H9 (cell line): ENCODE measurements around the gene XRRA1. TPM values are rescaled to one million over a fixed set of nuclear protein-coding genes. Genes with fewer than 3 reads are reported as not detected.

Experiments used
- DNase-seq: peaks from one replicate; pipeline ENCODE4 v3.0.0-alpha.2; 2017
- H2AFZ ChIP-seq: one replicate; pipeline ENCODE4 v1.6.1; 2013; ENCODE audit warnings: mild to moderate bottlenecking, low read length, control low read depth, moderate library complexity
- H2AK5ac ChIP-seq: 2 replicates; pipeline ENCODE4 v1.6.1; 2013; ENCODE audit warnings: low read length, control low read depth, mixed read lengths; ENCODE audit not compliant: insufficient read length
- H2BK120ac ChIP-seq: one replicate; pipeline ENCODE4 v1.6.1; 2013; ENCODE audit warnings: low read depth, mild to moderate bottlenecking, low read length, control low read depth, inconsistent platforms; ENCODE audit not compliant: poor library complexity, severe bottlenecking
- H2BK12ac ChIP-seq: 2 replicates; pipeline ENCODE4 v1.6.1; 2013; ENCODE audit warnings: low read length, control low read depth, mixed read lengths, low read depth; ENCODE audit not compliant: insufficient read length
- H2BK15ac ChIP-seq: 2 replicates; pipeline ENCODE4 v1.6.1; 2013; ENCODE audit warnings: low read depth, low read length, control low read depth
- H2BK20ac ChIP-seq: one replicate; pipeline ENCODE4 v1.6.1; 2013; ENCODE audit warnings: low read depth, mild to moderate bottlenecking, low read length, control low read depth, inconsistent platforms; ENCODE audit not compliant: poor library complexity, severe bottlenecking
- H2BK5ac ChIP-seq: 2 replicates; pipeline ENCODE4 v1.6.1; 2013; ENCODE audit warnings: low read length, control low read depth, mixed read lengths; ENCODE audit not compliant: insufficient read length
- H3K14ac ChIP-seq: 2 replicates; pipeline ENCODE4 v1.6.1; 2013; ENCODE audit warnings: low read length, control low read depth; ENCODE audit not compliant: insufficient read depth
- H3K18ac ChIP-seq: 2 replicates; pipeline ENCODE4 v1.6.1; 2013; ENCODE audit warnings: low read depth, mild to moderate bottlenecking, mixed read lengths, low read length, control low read depth; ENCODE audit not compliant: insufficient read length
- H3K23ac ChIP-seq: 2 replicates; pipeline ENCODE4 v1.6.1; 2013; ENCODE audit warnings: low read length, control low read depth, mixed read lengths, low read depth; ENCODE audit not compliant: insufficient read length
- H3K23me2 ChIP-seq: 2 replicates; pipeline ENCODE4 v1.6.1; 2013; ENCODE audit warnings: low read depth, mild to moderate bottlenecking, mixed read lengths, low read length, control low read depth; ENCODE audit not compliant: insufficient read length, poor library complexity, severe bottlenecking
- H3K27ac ChIP-seq: 2 replicates; pipeline ENCODE4 v1.5.1; 2013; ENCODE audit warnings: low read length, control low read depth, mixed read lengths, low read depth; ENCODE audit not compliant: insufficient read length
- H3K27me3 ChIP-seq: 2 replicates; pipeline ENCODE4 v1.6.1; 2013; ENCODE audit warnings: low read length, control low read depth, inconsistent platforms; ENCODE audit not compliant: insufficient read depth
- H3K4ac ChIP-seq: 2 replicates; pipeline ENCODE4 v1.6.1; 2013; ENCODE audit warnings: low read depth, mild to moderate bottlenecking, control low read depth, inconsistent platforms, low read length, moderate library complexity
- H3K4me1 ChIP-seq: 2 replicates; pipeline ENCODE4 v1.6.1; 2013; ENCODE audit warnings: low read length, control low read depth, inconsistent platforms; ENCODE audit not compliant: insufficient read depth
- H3K4me2 ChIP-seq: 2 replicates; pipeline ENCODE4 v1.6.1; 2013; ENCODE audit warnings: low read length, control low read depth, mixed read lengths; ENCODE audit not compliant: insufficient read length, insufficient read depth
- H3K56ac ChIP-seq: 2 replicates; pipeline ENCODE4 v1.6.1; 2013; ENCODE audit warnings: low read depth, mild to moderate bottlenecking, mixed read lengths, low read length, control low read depth; ENCODE audit not compliant: insufficient read length
- H3K79me1 ChIP-seq: 2 replicates; pipeline ENCODE4 v1.6.1; 2013; ENCODE audit warnings: low read depth, mild to moderate bottlenecking, moderate library complexity, low read length, control low read depth, inconsistent platforms; ENCODE audit not compliant: insufficient read depth, poor library complexity, severe bottlenecking
- H3K79me2 ChIP-seq: 2 replicates; pipeline ENCODE4 v1.6.1; 2013; ENCODE audit warnings: low read length, control low read depth, inconsistent platforms; ENCODE audit not compliant: insufficient read depth
- H3K9ac ChIP-seq: 2 replicates; pipeline ENCODE4 v1.6.1; 2013; ENCODE audit warnings: low read length, control low read depth, mixed read lengths; ENCODE audit not compliant: insufficient read length; ENCODE audit errors: extremely low read depth
- H3K9me3 ChIP-seq: one replicate; pipeline ENCODE4 v1.6.1; 2013; ENCODE audit warnings: low read depth, low read length, inconsistent platforms; ENCODE audit not compliant: control insufficient read depth
- H3T11ph ChIP-seq: one replicate; pipeline ENCODE4 v1.6.1; 2013; ENCODE audit warnings: mild to moderate bottlenecking, low read length, control low read depth, inconsistent platforms
- H4K20me1 ChIP-seq: one replicate; pipeline ENCODE4 v1.6.1; 2013; ENCODE audit not compliant: control insufficient read depth, insufficient read length, insufficient read depth
- H4K5ac ChIP-seq: 2 replicates; pipeline ENCODE4 v1.6.1; 2013; ENCODE audit warnings: low read depth, mild to moderate bottlenecking, mixed read lengths, low read length, control low read depth; ENCODE audit not compliant: insufficient read length
- H4K8ac ChIP-seq: replicated peaks from 2 replicates; pipeline ENCODE4 v1.6.1; 2013; ENCODE audit warnings: low read length, control low read depth, mixed read lengths, low read depth; ENCODE audit not compliant: insufficient read length
- H4K91ac ChIP-seq: 2 replicates; pipeline ENCODE4 v1.6.1; 2013; ENCODE audit warnings: low read depth, mild to moderate bottlenecking, moderate library complexity, mixed read lengths, low read length, control low read depth; ENCODE audit not compliant: insufficient read length
- H3K27ac Mint-ChIP-seq, 3 experiments: 2 replicates in 2 of 3; 3 replicates in 1 of 3; pipeline ENCODE4 v1.8.0; 2020 to 2021; ENCODE audit warnings: mixed read lengths in 3 of 3, mild to moderate bottlenecking in 1 of 3, moderate library complexity in 1 of 3
- H3K27me3 Mint-ChIP-seq: 2 replicates; pipeline ENCODE4 v1.8.0; 2021; ENCODE audit warnings: low read depth, mild to moderate bottlenecking, moderate library complexity, mixed read lengths
- H3K36me3 Mint-ChIP-seq, 3 experiments: 2 replicates in 2 of 3; 3 replicates in 1 of 3; pipeline ENCODE4 v1.8.0; 2020 to 2021; ENCODE audit warnings: low read depth in 3 of 3, mixed read lengths in 3 of 3; ENCODE audit not compliant: insufficient read depth in 1 of 3
- H3K4me1 Mint-ChIP-seq, 2 experiments: 2 replicates each; pipeline ENCODE4 v1.8.0; 2020; ENCODE audit warnings: mixed read lengths in 2 of 2
- H3K4me3 Mint-ChIP-seq, 2 experiments: 2 replicates in 1 of 2; 3 replicates in 1 of 2; pipeline ENCODE4 v1.8.0; 2020 to 2021; ENCODE audit warnings: mild to moderate bottlenecking in 2 of 2, mixed read lengths in 2 of 2, moderate library complexity in 1 of 2
- H3K9me3 Mint-ChIP-seq, 2 experiments: 2 replicates in 1 of 2; 3 replicates in 1 of 2; pipeline ENCODE4 v1.8.0; 2020; ENCODE audit warnings: mild to moderate bottlenecking in 2 of 2, mixed read lengths in 2 of 2, moderate library complexity in 1 of 2
- CTCF ChIP-seq: fragments of 200-600 bp; sonication (generic); conservative IDR thresholded peaks from 3 replicates; pipeline ENCODE4 v1.8.0; 2021; ENCODE audit warnings: antibody characterized with exemption, mild to moderate bottlenecking
- total RNA-seq: library from RNA; stranded (reverse); gene quantifications from 2 replicates; pipeline ENCODE4 v1.2.1, GENCODE V29; 2021

XRRA1 gene
- total RNA-seq, 1 experiment from 2014 or later: 4.5 TPM

- Histone ChIP-seq H3T11ph (no peak overlapping the region), H3K23me2 (no peaks in the 10 kb centered on the region), H2BK120ac (no peak overlapping the region), H2BK20ac (no peak overlapping the region), H4K20me1 (no peaks in the 10 kb centered on the region), H2AK5ac (no peak overlapping the region), H3K4ac (no peak overlapping the region), H3K14ac (no peak overlapping the region), H3K56ac (no peak overlapping the region), H4K5ac (no peak overlapping the region), H4K8ac (no peak overlapping the region), H4K91ac (no peak overlapping the region), H3K18ac (no peak overlapping the region), H2BK15ac (no peak overlapping the region), H2AFZ (no peak overlapping the region), H3K9me3 (no peaks in the 10 kb centered on the region), H3K23ac (no peak overlapping the region), H3K9ac (no peak overlapping the region), H3K4me2 (no peak overlapping the region), H3K79me2 (no peaks in the 10 kb centered on the region), H3K27me3 (no peaks in the 10 kb centered on the region), H3K79me1 (no peaks in the 10 kb centered on the region), H2BK5ac (no peak overlapping the region), H3K27ac (no peak overlapping the region), H2BK12ac (no peak overlapping the region), H3K4me1 (no peaks in the 10 kb centered on the region)
- Mint-ChIP-seq H3K36me3 (peaks cover 0 to 2% (median 0%) of the 10 kb centered on the region in 3 experiments; a peak in 1 of 7 replicates), H3K4me1 (no peaks in the 10 kb centered on the region), H3K27me3 (no peaks in the 10 kb centered on the region; the same call in 1 of the 2 replicates), H3K27ac (no peak overlapping the region), H3K4me3 (no peak overlapping the region), H3K9me3 (no peaks in the 10 kb centered on the region)
- no peak for TF ChIP-seq CTCF
- DNase-seq: no peak
Measured at GRCh38 chr11:74927496-74927895, 21.4 kb downstream of the XRRA1 start.
